ENCODE data around the gene HRC.
A peak's percentile ranks its signal among the peaks of the same experiment; 100 is the strongest.
"Not testable (repeated sequence)": the region's sequence is repeated elsewhere in the genome, so short reads cannot be mapped to it uniquely, and the experiment has no call there.

Gene HRC

DNA sequence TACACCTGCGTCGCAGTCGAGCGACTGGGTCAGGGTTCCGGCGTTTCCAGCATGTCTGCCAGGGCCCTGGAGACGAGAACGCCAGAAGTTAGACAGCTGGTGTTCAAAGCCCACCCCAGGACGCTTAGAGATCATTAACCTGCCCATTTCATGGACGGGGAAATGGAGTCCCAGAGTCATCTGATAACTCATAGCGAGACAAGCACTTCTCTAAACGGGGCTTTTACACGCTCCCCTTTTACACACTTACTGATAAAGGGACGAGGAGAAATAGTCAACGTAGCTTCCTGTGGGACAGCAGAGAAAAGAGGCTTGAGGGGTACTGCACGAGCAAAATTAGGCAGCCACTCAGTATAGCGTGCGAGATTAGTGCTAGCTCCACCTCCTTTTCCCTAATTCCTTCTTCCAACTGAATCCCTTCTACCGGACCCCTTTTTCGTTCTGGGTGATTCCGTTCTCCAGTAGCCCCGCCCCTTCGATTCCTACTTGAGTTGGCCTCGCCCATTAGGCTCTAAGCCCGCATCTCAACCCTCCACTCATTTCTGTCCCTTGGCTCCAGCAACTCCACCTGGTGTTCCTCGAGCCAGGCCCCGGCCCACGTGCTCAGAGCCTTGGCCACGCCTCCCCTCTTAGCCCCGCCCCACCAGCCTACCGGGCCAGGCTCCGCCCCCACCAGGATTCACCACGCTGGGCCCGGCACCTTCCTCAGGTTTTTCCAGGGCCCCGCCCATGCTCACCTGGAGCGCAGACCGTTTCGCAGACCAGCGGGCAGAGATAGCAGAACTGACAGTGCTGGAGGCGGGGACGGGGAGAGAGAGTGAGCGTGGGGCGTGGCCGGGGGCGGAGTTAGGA is 3.7 kb downstream of the HRC start:
- Mint-ChIP-seq H3K27me3 (peaks cover 46% of the 10 kb centered on the region), H3K36me3 (peaks cover 5% of the 10 kb centered on the region), H3K9me3 (peaks cover 11% of the 10 kb centered on the region), H3K27ac (no peak overlapping the region), H3K4me1 (peaks cover 12% of the 10 kb centered on the region), H3K4me3 (peak overlapping the region; percentile 65)
- ATAC-seq (ENCODE audit: low read depth) (peak; percentile 59), DNase-seq (ENCODE audit: low spot score in 2 of 2) (peak; percentile 46 to 65)

DNA sequence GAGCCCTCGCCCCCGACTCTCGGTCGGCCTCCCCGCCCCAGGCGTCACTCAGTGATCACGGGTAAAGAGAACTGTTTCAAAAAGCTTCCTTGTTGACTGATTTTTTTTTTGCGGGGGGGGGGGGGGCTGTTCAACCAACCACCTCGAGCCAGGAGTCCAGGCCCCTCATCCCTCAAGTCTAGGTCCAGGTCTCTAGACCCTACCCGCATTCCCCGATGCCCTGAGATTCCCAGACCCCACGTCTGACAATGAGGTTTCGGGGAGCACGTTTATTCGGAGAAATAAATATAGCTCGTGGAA is 4.3 kb downstream of the HRC start:
- Mint-ChIP-seq H3K9me3 (peaks cover 11% of the 10 kb centered on the region), H3K27me3 (peaks cover 45% of the 10 kb centered on the region), H3K4me3 (peak overlapping the region; percentile 82), H3K4me1 (peaks cover 12% of the 10 kb centered on the region), H3K36me3 (peaks cover 5% of the 10 kb centered on the region), H3K27ac (no peak overlapping the region)
- ATAC-seq (ENCODE audit: low read depth): no peak
- no peak for DNase-seq (ENCODE audit: low spot score in 2 of 2)

DNA sequence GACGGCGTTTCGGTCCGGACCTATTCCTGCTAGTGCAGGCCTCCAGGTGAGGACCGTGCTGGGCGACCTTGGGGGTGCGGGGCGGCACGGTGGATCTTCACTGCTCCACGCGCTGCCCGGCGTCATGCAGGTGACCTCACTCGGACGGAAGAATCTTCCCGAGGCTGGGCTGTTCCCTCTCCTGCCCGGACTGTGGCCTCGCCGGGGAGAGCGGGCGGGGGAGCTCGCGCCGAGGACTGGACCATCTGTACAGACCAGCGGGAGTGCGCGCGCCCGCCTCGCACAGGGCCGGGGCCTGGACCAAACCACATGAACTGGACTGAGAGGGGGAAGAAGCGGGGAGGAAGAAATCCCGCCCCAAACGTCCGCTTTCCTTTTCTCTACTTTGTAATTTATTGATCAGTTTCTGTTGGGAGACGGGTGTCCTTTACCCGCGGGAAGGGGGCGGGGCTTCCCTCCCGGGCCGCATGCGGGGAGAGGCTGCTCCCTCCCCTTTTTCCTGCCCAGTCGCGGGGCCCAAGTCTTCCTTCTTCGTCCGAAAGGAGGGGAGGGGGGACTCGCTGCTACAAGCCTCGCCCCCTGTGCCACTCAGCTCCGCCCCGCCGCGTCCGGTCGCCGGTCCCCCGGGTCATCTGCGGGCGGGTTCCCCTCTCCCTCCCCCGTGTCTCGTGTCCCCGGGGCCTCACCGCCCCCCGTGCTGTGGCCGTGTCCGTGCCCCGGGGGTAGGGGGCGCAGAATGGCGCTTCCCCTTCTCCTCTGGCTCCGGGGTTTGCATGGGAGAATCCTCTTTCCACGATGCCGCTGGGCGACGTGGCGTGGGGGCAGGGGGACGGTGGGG is 4.9 kb downstream of the HRC start:
- H3K4me1 Mint-ChIP-seq: peaks cover 14% of the 10 kb centered on the region
- H3K4me3 Mint-ChIP-seq: peak overlapping the region; percentile 82
- no peak overlapping the region for H3K27ac Mint-ChIP-seq
- peaks cover 11% of the 10 kb centered on the region for H3K9me3 Mint-ChIP-seq
- H3K27me3 Mint-ChIP-seq: peaks cover 49% of the 10 kb centered on the region
- peaks cover 5% of the 10 kb centered on the region for H3K36me3 Mint-ChIP-seq
- no peak for DNase-seq (ENCODE audit: low spot score in 2 of 2)
- peak; percentile 26 for ATAC-seq (ENCODE audit: low read depth)

DNA sequence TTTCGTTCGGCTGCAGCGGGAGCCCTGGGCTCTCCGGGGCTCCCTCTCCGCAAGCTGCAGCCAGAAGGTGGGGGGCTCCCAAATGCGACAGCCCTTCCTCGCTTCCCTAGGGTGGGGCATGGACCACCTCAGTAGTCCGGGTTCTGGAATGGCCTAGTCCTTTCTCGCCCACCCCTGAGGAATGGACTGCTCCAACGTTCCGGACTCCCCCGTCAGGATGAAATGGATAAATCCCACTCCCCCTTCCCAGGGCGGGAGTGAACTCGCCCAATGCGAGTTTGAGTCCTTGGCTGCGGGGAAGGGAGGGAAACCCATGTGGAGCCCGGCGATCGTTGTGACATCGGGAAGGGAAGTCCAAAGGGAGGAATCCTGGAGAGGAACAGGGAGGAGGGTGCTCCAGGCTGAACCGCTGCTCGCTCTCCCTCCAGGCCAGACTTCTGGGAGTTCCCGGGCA is 5.5 kb downstream of the HRC start:
- Mint-ChIP-seq H3K9me3 (peaks cover 9% of the 10 kb centered on the region), H3K4me3 (peak overlapping the region; percentile 82), H3K36me3 (peaks cover 4% of the 10 kb centered on the region), H3K27me3 (peaks cover 49% of the 10 kb centered on the region), H3K27ac (no peak overlapping the region), H3K4me1 (peaks cover 14% of the 10 kb centered on the region)
- ATAC-seq (ENCODE audit: low read depth) (no peak), DNase-seq (ENCODE audit: low spot score in 2 of 2) (no peak)

DNA sequence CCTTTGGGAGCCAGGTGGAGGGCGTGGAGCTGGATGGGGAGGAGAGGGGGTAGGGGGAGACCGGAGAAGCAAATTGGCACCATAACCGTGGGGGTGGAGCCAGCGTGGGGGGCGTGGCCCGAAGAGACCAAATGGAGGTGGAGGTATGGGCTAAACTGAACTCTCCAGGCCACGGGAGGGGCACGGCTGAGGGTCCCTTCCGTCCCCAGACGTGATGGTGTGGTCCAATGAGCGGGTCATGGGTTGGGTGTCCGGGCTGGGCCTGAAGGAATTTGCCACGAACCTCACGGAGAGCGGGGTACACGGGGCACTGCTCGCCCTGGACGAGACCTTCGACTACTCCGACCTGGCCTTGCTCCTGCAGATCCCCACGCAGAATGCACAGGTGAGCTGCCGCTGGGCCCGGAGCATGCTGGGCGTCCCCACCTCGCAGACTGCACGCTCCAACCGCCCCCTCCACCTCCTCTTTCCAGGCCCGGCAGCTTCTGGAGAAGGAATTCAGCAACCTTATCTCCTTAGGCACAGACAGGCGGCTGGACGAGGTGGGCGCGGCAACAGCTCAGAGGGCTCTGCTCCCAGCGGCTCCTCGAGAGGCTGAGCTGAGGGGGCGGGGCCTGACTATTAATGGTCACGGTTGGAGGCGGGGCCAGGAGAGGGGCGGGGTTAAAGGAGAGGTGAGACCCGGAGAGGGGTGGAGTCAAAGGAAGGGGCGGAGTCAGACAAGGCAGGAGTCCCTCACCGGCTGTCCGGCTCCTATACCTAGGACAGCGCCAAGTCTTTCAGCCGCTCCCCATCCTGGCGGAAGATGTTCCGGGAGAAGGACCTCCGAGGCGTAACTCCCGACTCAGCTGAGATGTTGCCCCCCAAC is 6.2 kb downstream of the HRC start:
- peak overlapping the region; percentile 71 for H3K4me3 Mint-ChIP-seq
- DNase-seq (ENCODE audit: low spot score in 2 of 2) (peak; percentile 67 to 73), ATAC-seq (ENCODE audit: low read depth) (peak; percentile 47)
- peak overlapping the region; percentile 7 for H3K27ac Mint-ChIP-seq
- peaks cover 42% of the 10 kb centered on the region for H3K27me3 Mint-ChIP-seq
- peaks cover 14% of the 10 kb centered on the region for H3K4me1 Mint-ChIP-seq
- peaks cover 4% of the 10 kb centered on the region for H3K9me3 Mint-ChIP-seq
- H3K36me3 Mint-ChIP-seq: peaks cover 3% of the 10 kb centered on the region

DNA sequence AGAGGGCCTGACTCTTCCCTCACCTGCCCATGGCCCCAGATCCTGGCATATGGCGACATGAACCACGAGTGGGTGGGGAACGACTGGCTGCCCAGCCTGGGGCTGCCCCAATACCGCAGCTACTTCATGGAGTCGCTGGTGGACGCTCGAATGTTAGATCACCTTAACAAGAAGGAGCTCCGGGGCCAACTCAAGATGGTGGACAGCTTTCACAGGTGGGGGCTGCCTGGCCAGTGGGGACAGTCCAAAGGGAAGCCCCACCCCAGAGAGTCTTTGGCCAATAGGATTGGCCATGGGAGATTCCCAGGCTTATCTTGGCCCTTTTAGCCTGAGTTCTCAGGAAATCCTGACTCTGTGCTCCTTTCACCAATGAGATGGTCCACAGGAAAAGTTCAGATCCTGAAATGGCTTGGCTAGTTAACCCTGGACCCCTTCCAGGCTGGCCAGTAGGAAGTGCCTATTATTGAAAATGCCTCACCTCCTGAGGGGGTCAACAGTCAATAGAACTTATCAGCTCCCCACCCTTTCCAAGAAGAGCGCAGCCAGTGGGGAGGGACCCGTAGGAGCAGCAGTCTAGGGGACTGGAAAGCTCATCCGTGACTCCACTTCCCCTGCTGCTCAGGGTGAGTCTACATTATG is 7.0 kb downstream of the HRC start:
- peak overlapping the region; percentile 62 for H3K4me3 Mint-ChIP-seq
- H3K4me1 Mint-ChIP-seq: peaks cover 11% of the 10 kb centered on the region
- H3K36me3 Mint-ChIP-seq: no peaks in the 10 kb centered on the region
- peaks cover 35% of the 10 kb centered on the region for H3K27me3 Mint-ChIP-seq
- no peak for ATAC-seq (ENCODE audit: low read depth)
- peak overlapping the region; percentile 7 for H3K27ac Mint-ChIP-seq
- H3K9me3 Mint-ChIP-seq: no peaks in the 10 kb centered on the region
- DNase-seq (ENCODE audit: low spot score in 2 of 2): no peak

DNA sequence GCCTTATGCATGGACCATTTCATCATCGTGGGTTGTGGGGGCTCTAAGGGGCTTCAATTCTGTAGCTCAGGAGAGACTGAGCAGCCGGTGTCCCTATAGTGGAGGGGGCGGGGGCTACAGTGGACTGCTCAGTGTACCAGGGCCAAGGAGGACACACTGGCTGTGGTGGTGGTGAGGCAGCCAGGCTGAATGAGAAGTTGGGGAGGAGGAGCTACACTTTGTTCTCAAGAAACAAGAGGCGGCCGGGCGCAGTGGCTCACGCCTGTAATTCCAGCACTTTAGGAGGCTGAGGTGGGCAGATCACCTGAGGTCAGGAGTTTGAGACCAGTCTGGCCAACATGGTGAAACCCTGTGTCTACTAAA is 8.8 kb downstream of the HRC start:
- H3K4me1 Mint-ChIP-seq: peaks cover 18% of the 10 kb centered on the region
- DNase-seq (ENCODE audit: low spot score in 2 of 2); H3K9me3 Mint-ChIP-seq; H3K36me3 Mint-ChIP-seq; H3K4me3 Mint-ChIP-seq; ATAC-seq (ENCODE audit: low read depth); H3K27ac Mint-ChIP-seq: not testable (repeated sequence)
- H3K27me3 Mint-ChIP-seq: peaks cover 38% of the 10 kb centered on the region

DNA sequence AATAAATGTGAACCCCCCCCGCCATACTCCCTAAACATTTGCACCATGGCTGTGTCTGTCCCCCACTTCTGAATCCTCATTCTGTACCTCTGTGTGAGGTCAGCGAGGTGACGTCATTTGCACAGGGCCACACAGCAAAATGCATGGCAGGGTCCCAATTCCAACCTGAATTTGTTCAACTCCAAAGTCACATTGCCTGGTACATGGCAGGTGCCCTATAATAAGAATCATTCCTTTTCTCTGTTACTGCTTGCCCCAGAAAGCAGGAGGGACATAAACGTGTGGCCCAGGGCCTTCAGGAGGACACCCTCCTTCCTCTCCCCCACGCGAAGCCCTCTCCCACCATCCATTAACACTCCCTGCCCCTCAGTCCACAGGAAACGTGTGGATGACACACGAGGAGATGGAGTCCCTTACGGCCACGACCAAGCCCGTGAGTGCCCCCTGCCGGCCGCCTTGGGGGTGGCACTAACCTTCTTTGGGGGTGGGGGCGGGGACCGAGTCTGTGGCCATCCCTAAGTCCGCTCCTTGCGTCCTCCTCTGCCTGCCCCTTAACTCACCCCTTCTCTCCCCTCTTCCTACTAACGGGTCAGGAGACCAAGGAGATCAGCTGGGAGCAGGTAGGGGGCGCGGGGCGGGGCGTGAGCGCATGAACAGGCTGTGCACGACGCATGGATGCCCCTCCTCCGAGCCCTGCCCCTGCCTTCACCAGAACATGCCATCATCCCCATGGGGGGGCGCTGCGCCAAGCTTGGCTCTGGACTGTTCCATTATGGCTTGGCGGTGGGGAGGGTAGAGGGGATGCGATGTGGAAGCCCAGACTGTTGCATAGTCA is 9.4 kb downstream of the HRC start:
- Mint-ChIP-seq H3K36me3 (peaks cover 4% of the 10 kb centered on the region), H3K4me3 (no peak overlapping the region), H3K27me3 (peaks cover 41% of the 10 kb centered on the region), H3K27ac (no peak overlapping the region), H3K4me1 (peaks cover 20% of the 10 kb centered on the region), H3K9me3 (no peaks in the 10 kb centered on the region)
- peak; percentile 46 for ATAC-seq (ENCODE audit: low read depth)
- DNase-seq (ENCODE audit: low spot score in 2 of 2): peak; percentile 68 to 80

DNA sequence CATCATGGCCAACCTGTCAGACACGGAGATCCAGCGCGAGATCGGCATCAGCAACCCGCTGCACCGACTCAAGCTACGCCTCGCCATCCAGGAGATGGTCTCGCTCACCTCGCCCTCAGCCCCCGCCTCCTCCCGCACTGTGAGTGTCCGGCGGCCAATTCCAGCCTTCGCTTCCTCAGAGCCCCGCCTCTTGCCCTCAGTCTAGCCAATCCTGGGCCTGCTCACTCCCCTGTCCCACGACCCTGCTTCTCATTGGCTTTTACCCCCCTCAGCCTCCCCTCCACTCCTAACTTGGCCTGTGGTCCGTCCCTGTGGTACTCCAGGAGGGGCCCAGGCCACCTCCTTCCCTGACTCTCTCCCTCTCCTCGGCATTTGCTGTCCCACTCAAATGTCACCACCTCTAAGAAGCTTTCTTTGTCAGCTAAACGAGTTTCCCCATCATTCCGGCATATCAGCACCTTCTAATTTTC is 12.3 kb downstream of the HRC start:
- H3K36me3 Mint-ChIP-seq: peaks cover 4% of the 10 kb centered on the region
- peak; percentile 74 for ATAC-seq (ENCODE audit: low read depth)
- H3K4me1 Mint-ChIP-seq: peaks cover 16% of the 10 kb centered on the region
- DNase-seq (ENCODE audit: low spot score in 2 of 2): no peak
- H3K27ac Mint-ChIP-seq: no peak overlapping the region
- peaks cover 34% of the 10 kb centered on the region for H3K27me3 Mint-ChIP-seq
- peak overlapping the region; percentile 72 for H3K4me3 Mint-ChIP-seq
- no peaks in the 10 kb centered on the region for H3K9me3 Mint-ChIP-seq

DNA sequence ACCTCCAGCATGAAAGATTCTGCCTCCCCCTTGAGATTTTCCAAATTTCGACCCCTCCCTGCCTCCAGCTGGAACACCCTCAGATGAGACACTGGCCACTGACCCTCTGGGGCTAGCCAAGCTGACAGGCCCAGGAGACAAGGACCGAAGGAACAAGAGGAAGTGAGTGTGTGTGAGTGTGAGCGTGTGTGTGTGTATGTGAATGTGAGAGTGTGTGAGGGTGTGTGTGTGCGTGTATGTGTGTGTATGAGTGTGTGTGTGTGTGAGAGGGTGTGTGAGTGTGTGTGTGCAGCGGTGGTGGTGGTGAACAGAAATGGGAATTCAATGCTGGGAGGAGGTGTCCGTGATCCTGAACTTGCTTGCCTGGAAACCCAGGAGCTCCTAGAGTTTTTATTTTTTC is 13.8 kb downstream of the HRC start:
- Mint-ChIP-seq H3K27me3 (peaks cover 33% of the 10 kb centered on the region), H3K4me1 (peaks cover 16% of the 10 kb centered on the region), H3K4me3 (no peak overlapping the region), H3K9me3 (no peaks in the 10 kb centered on the region), H3K36me3 (peaks cover 6% of the 10 kb centered on the region), H3K27ac (no peak overlapping the region)
- DNase-seq (ENCODE audit: low spot score in 2 of 2) (no peak), ATAC-seq (ENCODE audit: low read depth) (no peak)

DNA sequence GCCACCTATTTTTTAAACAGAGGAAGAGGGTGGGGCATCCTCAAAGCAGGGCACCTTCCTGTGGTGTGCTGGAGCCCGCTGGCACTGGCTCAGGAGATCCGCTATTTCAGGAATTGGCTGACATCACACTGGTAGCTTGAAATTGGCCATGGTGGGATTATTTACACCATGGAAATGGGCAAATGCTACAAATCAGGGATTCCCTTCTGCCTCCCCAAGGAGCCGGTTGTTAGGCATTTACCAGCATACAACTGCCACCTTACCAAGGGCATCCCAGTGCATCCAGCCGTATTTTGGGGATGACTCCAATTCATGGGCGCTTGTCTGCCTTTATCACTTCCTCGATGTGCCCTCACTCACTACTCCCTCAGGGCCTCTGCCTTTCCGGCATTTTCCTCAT is 14.2 kb downstream of the HRC start:
- H3K27ac Mint-ChIP-seq: no peak overlapping the region
- peaks cover 34% of the 10 kb centered on the region for H3K27me3 Mint-ChIP-seq
- peaks cover 16% of the 10 kb centered on the region for H3K4me1 Mint-ChIP-seq
- peaks cover 6% of the 10 kb centered on the region for H3K36me3 Mint-ChIP-seq
- no peaks in the 10 kb centered on the region for H3K9me3 Mint-ChIP-seq
- DNase-seq (ENCODE audit: low spot score in 2 of 2) (no peak), ATAC-seq (ENCODE audit: low read depth) (no peak)
- H3K4me3 Mint-ChIP-seq: no peak overlapping the region

DNA sequence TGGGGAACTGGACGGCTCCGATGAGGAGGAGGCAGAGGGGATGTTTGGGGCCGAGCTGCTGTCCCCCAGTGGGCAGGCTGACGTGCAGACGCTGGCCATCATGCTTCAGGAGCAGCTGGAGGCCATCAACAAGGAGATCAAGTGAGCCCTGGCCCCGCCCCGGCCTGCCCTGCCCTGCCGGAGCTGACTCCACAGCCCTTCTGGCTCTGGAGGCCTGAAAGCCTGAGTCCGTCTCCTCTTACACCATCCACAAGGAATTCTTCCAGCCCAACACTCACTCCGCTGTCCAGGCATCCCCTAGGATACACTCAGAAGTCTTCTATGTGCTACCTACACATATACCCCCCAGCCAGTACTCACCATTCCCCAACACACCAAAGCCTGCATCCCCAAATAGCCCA is 18.4 kb downstream of the HRC start:
- peaks cover 32% of the 10 kb centered on the region for H3K27me3 Mint-ChIP-seq
- H3K4me1 Mint-ChIP-seq: peaks cover 11% of the 10 kb centered on the region
- DNase-seq (ENCODE audit: low spot score in 2 of 2): no peak
- H3K36me3 Mint-ChIP-seq: peaks cover 6% of the 10 kb centered on the region
- no peak overlapping the region for H3K27ac Mint-ChIP-seq
- no peak overlapping the region for H3K4me3 Mint-ChIP-seq
- no peaks in the 10 kb centered on the region for H3K9me3 Mint-ChIP-seq
- ATAC-seq (ENCODE audit: low read depth): no peak

DNA sequence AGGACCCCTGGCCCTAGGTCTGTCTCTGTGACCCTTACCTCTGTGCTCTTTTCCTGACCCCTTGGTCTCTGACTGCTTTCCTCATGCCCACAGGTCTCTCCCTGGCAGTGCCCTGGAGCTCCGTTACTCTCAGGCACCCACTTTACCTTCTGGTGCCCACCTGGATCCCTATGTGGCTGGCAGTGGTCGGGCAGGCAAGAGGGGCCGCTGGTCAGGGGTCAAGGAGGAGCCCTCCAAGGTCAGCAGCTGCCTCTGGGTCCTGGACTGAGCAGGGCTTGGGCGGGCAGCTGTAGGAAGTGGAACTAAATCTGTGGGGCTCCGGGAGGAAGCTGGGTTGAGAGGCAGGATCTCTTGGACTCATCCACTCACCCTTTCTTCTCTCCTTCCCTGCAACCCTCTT is 19.5 kb downstream of the HRC start:
- peaks cover 28% of the 10 kb centered on the region for H3K27me3 Mint-ChIP-seq
- DNase-seq (ENCODE audit: low spot score in 2 of 2): no peak
- no peak overlapping the region for H3K27ac Mint-ChIP-seq
- H3K4me3 Mint-ChIP-seq: no peak overlapping the region
- H3K9me3 Mint-ChIP-seq: no peaks in the 10 kb centered on the region
- H3K4me1 Mint-ChIP-seq: peaks cover 7% of the 10 kb centered on the region
- ATAC-seq (ENCODE audit: low read depth): no peak
- H3K36me3 Mint-ChIP-seq: peaks cover 4% of the 10 kb centered on the region

All from memory B cell (primary cell).